Measurements from ENCODE around the gene CPOX. TPM values are rescaled to one million over a fixed set of nuclear protein-coding genes. Genes with fewer than 3 reads are reported as not detected.

The CPOX gene
- total RNA-seq, 1 experiment from 2014 or later, result 24.7 TPM

- no peaks in the 10 kb centered on the region for H3K4me1 ChIP-seq (ENCODE audit: insufficient read depth, low read length)
- H3K23me2 ChIP-seq (ENCODE audit: insufficient read length, low read depth, low read length, poor library complexity, severe bottlenecking), result peaks cover 4% of the 10 kb centered on the region
- no peaks in the 10 kb centered on the region for H3K79me2 ChIP-seq (ENCODE audit: insufficient read depth, low read length)
- no peaks in the 10 kb centered on the region for H3K9me3 ChIP-seq (ENCODE audit: control insufficient read depth, low read depth, low read length)
- H2AK5ac ChIP-seq (ENCODE audit: insufficient read length, low read length), result no peak overlapping the region
- no peak overlapping the region for H3K56ac ChIP-seq (ENCODE audit: insufficient read length, low read depth, low read length)
- TF ChIP-seq, protein P1, sequence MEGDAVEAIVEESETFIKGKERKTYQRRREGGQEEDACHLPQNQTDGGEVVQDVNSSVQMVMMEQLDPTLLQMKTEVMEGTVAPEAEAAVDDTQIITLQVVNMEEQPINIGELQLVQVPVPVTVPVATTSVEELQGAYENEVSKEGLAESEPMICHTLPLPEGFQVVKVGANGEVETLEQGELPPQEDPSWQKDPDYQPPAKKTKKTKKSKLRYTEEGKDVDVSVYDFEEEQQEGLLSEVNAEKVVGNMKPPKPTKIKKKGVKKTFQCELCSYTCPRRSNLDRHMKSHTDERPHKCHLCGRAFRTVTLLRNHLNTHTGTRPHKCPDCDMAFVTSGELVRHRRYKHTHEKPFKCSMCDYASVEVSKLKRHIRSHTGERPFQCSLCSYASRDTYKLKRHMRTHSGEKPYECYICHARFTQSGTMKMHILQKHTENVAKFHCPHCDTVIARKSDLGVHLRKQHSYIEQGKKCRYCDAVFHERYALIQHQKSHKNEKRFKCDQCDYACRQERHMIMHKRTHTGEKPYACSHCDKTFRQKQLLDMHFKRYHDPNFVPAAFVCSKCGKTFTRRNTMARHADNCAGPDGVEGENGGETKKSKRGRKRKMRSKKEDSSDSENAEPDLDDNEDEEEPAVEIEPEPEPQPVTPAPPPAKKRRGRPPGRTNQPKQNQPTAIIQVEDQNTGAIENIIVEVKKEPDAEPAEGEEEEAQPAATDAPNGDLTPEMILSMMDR (conservative IDR thresholded peaks at IDR 0.05), result peak; percentile 51
- no peak overlapping the region for H4K91ac ChIP-seq (ENCODE audit: insufficient read length, low read depth, low read length)
- no peaks in the 10 kb centered on the region for H3K27me3 ChIP-seq (ENCODE audit: insufficient read depth, low read length)
- H2BK20ac ChIP-seq (ENCODE audit: low read depth, low read length, poor library complexity, severe bottlenecking), result no peak overlapping the region
- no peak overlapping the region for H4K5ac ChIP-seq (ENCODE audit: insufficient read length, low read depth, low read length)
- no peak overlapping the region for H2BK120ac ChIP-seq (ENCODE audit: low read depth, low read length, poor library complexity, severe bottlenecking)
- no peak overlapping the region for H3K9ac ChIP-seq (ENCODE audit: extremely low read depth, insufficient read length, low read length)
- H3K79me1 ChIP-seq (ENCODE audit: insufficient read depth, low read depth, low read length, poor library complexity, severe bottlenecking), result peaks cover 2% of the 10 kb centered on the region
- no peak overlapping the region for H4K8ac ChIP-seq (replicated peaks; ENCODE audit: insufficient read length, low read depth, low read length)
- no peak overlapping the region for H3K23ac ChIP-seq (ENCODE audit: insufficient read length, low read depth, low read length)
- no peaks in the 10 kb centered on the region for H4K20me1 ChIP-seq (ENCODE audit: control insufficient read depth, insufficient read depth, insufficient read length)
- no peak overlapping the region for H3T11ph ChIP-seq (ENCODE audit: low read length)
- H3K27ac ChIP-seq (ENCODE audit: insufficient read length, low read depth, low read length), result no peak overlapping the region
- H3K4me1 Mint-ChIP-seq, result peaks cover 22 to 24% of the 10 kb centered on the region in 2 experiments
- H2AFZ ChIP-seq (ENCODE audit: low read length), result no peak overlapping the region
- no peak overlapping the region for H3K4ac ChIP-seq (ENCODE audit: low read depth, low read length)
- H3K4me2 ChIP-seq (ENCODE audit: insufficient read depth, insufficient read length, low read length), result no peak overlapping the region
- H2BK5ac ChIP-seq (ENCODE audit: insufficient read length, low read length), result no peak overlapping the region
- no peak overlapping the region for H2BK12ac ChIP-seq (ENCODE audit: insufficient read length, low read depth, low read length)
- no peak for DNase-seq
- no peak overlapping the region for H3K4me3 Mint-ChIP-seq
- no peaks in the 10 kb centered on the region for H3K9me3 Mint-ChIP-seq
- no peaks in the 10 kb centered on the region for H3K27me3 Mint-ChIP-seq (ENCODE audit: low read depth)
- peaks cover 30 to 73% (median 66%) of the 10 kb centered on the region in 3 experiments; a peak in 6 of 7 replicates for H3K36me3 Mint-ChIP-seq (ENCODE audit: insufficient read depth in 1 of 3, low read depth in 3 of 3)
- no peak overlapping the region for H2BK15ac ChIP-seq (ENCODE audit: low read depth, low read length)
- no peak overlapping the region for H3K18ac ChIP-seq (ENCODE audit: insufficient read length, low read depth, low read length)
- no peak overlapping the region for H3K14ac ChIP-seq (ENCODE audit: insufficient read depth, low read length)
- H3K27ac Mint-ChIP-seq, result no peak overlapping the region
Observed at GRCh38 chr3:98588065-98588464, 5.3 kb downstream of the CPOX start.

All from H9 (cell line).